CD4-positive, alpha-beta T cell treated with Interferon alpha-2 for 1 hour (primary cell): ENCODE data around the gene HDLBP.

ENCODE experiments used
- DNase-seq, 2 donors: peaks; one replicate each; pipeline ENCODE4 v3.0.0-alpha.2; 2020 to 2022

Gene HDLBP, protein sequence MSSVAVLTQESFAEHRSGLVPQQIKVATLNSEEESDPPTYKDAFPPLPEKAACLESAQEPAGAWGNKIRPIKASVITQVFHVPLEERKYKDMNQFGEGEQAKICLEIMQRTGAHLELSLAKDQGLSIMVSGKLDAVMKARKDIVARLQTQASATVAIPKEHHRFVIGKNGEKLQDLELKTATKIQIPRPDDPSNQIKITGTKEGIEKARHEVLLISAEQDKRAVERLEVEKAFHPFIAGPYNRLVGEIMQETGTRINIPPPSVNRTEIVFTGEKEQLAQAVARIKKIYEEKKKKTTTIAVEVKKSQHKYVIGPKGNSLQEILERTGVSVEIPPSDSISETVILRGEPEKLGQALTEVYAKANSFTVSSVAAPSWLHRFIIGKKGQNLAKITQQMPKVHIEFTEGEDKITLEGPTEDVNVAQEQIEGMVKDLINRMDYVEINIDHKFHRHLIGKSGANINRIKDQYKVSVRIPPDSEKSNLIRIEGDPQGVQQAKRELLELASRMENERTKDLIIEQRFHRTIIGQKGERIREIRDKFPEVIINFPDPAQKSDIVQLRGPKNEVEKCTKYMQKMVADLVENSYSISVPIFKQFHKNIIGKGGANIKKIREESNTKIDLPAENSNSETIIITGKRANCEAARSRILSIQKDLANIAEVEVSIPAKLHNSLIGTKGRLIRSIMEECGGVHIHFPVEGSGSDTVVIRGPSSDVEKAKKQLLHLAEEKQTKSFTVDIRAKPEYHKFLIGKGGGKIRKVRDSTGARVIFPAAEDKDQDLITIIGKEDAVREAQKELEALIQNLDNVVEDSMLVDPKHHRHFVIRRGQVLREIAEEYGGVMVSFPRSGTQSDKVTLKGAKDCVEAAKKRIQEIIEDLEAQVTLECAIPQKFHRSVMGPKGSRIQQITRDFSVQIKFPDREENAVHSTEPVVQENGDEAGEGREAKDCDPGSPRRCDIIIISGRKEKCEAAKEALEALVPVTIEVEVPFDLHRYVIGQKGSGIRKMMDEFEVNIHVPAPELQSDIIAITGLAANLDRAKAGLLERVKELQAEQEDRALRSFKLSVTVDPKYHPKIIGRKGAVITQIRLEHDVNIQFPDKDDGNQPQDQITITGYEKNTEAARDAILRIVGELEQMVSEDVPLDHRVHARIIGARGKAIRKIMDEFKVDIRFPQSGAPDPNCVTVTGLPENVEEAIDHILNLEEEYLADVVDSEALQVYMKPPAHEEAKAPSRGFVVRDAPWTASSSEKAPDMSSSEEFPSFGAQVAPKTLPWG (N-terminal part only)

DNA sequence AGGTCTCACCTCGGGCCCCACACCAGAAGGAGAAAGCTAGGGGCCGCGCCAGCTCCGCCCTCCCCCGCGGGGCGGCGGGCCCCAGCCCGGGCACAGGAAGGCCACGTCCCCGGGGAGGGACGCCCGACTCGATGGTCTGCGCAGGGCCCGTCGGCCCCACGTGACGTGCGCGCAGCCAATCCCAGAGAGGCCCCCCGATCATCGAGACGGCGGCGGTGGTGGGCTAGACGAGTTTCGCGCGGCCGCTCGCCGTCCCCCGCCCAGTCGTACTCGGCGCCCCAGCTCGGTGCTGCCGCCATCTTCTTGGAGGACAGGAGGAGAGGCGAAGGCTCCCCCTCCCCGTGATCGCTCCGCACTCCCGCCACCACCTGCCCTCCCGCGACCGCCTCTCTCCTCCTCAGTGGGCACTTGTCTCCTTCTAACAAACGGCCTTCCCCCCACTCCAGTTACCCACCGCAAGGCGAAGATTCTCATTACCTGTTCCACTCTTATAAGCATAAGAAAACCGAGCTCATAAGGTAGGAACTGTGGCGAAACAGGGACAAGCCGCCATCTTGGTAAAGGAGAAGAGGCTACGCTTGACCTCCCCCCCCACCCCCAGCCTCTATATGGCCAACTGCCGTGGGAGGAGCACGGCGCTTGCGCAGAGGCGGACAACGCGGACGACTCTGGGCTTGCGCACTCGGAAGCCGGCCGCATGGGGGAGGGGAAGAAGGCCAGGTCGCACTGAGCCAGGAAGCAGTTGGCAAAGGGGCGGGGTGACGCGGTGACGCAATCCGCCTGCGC lies at the start of gene HDLBP:
TSS of gene HDLBP (minus strand) at position 580 of the 786 bp plus-strand sequence. CDS start 48,803 bp downstream, outside the sequence.
- DNase-seq: peak; percentile 100

DNA sequence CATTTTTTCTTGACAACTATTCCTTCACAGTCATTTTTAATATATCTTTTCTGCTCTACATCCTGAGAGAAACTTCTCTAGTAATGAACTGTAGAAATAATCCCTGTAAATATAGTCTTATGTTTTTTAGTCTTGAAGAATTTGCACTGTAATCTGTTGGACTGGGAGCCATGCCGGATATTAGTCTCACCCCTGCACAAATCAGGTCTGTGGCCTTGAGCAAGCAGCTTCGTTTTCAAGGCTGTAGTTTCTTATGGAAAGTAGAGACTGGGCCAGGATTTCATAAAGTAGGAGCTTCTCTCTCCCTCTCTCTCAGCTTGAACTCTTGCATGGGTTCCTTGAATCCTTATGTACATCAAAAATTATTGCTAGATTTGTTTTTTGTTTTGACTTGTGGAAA lies 49.3 kb upstream of the HDLBP start:
- DNase-seq: no peak

DNA sequence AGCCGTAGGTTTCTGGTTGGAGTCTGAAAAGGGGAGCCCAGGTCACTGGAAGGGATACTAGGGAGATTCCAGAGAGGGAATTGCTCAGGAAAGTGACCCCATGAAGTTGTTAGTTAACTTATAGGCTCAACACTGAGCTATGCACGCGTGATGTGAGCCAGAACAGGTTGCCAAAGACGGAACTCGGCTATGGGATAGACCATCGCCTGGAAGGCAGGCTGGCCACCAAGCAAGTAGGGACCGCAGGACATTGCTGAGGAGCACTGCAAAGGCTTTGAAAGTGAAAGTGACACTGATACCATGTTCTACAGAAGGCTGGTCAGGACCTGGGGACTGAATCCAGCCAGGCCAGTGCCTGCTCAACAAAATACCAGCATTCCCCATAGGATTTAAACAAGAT lies 48.0 kb upstream of the HDLBP start:
- DNase-seq: no peak

DNA sequence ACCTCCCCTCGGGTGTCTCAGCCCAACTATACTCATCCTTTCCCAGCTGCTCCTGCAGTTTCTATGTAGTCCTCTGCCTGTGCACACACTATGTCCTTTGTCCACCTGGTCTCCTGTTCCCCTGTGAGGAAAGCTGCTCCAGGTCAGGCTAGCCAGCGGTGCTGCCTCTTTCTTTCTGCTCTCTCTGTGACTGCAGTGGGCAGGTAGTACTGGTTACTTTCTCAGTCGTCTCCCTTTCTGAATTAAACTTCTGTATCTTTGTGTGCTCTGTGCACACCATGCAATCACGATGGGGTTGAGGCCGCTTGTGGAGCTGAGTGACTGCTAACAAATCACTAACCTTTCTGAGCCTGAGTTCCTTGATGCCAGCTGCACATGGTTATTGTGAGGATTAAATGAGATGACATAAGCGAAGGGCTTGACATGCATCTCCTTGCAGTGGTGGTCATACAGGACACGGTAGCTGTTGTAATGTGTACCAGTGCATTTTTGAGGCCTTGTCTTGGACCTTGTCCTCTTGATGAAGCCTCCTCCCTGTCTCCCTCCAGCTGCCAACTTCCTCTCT lies 44.1 kb upstream of the HDLBP start:
- no peak for DNase-seq

DNA sequence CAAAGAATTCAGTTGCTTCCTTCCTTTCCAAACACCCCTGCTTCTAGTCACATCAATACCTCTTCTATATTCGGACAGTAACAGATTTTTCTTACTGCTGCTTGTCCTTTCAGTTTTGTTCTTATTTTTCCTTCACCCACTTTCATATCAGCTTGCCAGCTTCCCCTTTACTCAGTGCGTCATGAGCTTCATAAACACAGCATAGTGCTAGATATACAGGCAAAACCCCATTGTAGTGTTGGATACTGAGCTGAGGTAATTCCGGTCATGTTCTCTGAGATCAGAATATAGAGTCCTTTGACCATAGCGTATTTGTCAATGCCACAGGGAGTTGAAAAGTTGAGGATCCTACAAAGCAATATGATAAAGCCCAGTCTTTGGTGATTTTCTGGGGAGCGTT lies 43.0 kb upstream of the HDLBP start:
- peak in 1 of 2 donors; percentile 36 for DNase-seq

DNA sequence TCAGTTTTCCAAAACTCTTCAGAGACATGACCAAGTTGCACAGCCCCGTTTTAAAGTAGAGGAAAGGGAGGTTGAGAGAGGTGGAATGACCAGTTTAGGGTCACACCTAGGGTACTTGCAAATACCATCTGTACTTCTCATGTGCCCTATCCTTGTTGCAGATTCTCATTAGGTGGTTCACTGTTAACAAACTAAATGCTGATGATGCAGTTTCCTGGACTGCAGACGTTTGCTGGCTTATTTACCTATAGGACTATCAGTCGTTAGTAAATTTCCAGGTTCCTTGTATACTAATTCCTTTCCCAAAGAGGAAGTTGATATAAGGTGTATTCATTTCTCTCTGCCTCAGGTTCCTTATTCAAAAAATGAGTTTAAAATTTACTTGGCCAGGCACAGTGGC lies 42.1 kb upstream of the HDLBP start:
- DNase-seq: no peak

DNA sequence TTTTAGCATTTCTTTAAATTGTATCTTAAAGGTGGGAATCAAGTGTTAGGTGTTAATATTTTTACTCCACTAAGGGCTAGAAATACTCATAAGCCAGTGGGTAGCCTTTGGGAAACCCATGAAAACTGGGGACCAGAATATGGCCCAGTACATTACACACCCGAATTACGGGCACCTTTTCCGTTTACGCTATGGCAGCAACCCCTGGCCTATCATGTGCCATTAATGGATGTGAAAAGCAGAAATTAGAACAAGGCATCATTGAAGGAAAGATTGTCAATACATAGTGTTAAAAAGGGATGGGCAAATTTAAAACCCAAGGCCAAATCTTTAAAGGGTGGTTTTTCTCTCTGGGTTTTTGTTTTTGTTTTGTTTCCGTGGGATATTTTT lies 41.4 kb upstream of the HDLBP start:
- no peak for DNase-seq

DNA sequence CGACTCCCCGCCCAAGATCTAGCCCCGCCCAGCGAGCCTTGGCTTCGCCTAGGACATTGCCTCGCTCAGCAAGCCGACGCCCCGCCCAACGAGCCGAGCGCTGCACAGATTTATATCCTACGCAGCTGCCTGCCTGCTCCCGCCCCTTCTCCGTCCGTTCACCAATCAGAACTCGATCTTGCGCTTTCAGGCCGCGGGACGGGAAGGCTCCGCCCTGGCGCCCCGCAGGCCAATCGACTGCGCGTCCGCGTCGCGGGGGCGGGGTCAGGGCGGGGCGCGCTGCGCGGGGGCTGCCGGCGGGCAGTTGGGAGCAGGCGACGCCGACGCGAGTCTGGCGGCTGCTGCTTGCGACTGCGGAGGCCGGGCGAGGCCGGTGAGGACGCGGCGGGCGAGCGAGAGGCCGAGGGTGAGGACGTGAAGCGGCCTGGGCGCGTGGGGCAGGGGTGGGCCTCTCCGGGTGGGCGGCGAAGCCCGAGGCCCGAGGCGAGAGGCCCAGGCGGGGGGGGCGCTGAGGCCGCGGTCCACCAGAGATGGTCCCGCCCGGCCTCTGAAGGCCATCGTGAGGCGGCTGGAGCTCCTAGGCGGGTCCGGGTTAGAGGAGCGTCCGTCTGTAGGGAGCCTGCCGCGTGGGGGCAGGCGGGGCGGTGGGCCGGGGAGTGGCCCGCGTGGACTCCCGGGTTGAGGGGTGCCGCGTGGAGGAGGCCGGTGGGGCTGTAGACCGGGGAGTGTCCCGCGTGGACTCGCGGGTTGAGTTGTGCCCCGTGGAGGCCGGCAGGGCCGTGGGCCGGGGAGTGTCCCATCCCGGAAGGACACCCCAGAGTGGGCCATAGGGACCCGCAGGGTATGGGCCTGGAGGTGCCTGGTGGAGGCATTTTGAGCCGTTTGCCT lies 40.8 kb upstream of the HDLBP start, which contains the start of gene FARP2:
TSS of gene FARP2 (plus strand) at position 303 of the 888 bp plus-strand sequence. CDS start 16,823 bp downstream, outside the sequence.
- peak; percentile 98 for DNase-seq

DNA sequence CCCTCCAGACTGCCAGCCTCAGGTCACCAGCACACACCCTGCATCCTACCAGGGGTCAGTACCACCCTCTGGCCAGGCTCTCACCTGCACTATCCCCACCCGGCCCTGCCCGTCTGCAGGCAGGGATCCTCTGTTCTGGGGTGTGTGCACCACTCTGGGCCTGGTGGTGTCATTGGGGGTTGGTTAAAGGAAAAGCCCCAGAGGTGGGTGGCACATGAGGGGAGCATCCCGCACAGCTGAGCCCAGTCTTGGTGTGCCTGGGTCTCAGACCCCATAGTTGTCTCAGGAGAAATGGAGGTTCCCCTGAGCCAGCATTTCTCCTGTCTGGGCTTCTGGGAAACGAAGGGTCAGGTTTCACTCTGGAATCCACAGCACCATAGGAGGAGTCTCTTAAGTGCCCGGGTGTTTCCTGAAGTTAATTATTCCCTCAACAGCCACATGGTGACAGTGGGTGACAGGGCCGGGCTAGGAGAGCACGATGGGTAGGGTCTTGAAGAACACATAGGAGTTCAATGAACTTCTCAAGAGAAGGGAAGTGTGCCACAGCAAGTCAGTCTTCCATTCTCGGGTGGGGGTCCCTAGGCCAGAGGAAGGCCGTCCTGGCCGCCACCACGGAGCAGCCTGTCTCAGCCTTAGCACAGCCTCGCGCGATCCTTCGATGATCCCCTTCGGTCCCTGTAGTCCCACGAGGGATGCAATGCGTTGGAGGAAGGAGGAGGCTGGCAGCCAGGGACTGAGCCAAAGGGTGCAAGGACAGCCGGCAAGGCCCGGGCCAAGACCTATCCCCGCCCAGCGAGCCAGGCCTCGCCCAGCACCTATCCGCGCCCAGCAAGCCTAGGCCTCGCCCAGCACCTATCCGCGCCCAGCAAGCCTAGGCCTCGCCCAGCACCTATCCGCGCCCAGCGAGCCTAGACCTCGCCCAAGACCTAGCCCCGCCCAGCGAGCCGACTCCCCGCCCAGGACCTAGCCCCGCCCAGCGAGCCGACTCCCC lies 39.5 kb upstream of the HDLBP start:
- peak; percentile 75 to 86 for DNase-seq

DNA sequence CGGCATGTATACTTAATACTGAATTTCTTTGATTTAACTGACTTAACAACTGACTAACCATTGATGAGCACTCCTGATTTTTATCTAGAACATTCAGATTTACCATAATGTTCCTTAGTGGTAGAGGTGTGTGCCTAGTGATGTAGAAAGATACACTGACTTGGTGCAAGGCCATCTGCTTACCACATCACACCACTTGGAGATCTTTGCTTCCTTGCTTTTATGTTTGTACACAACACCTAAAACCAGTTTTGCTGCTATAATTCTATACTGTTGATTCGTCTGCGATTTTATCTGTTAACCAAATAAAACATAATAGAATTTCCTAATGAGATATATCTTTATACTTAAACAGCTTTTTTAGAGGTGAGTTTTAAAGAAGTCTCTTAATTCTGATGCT lies 36.8 kb upstream of the HDLBP start:
- no peak for DNase-seq

DNA sequence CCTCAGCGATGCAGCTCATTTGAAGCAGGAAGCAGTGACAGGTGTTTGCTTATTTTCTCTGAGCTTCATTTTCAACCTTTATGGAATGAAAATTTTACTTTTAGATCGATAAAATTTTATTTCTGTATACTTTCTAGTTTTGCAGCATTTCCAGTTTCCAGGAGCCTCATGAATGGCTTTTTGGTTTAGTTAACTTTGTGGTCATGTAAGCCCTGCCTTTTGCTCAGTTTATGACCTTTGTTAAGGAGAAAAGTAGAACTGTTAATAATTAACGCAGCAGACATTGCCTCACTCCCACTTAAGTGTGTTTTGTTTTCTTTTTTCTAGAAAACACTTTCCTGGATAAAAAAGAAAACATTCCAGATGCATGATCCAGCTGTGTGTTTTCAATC lies 36.2 kb upstream of the HDLBP start:
- DNase-seq: no peak

DNA sequence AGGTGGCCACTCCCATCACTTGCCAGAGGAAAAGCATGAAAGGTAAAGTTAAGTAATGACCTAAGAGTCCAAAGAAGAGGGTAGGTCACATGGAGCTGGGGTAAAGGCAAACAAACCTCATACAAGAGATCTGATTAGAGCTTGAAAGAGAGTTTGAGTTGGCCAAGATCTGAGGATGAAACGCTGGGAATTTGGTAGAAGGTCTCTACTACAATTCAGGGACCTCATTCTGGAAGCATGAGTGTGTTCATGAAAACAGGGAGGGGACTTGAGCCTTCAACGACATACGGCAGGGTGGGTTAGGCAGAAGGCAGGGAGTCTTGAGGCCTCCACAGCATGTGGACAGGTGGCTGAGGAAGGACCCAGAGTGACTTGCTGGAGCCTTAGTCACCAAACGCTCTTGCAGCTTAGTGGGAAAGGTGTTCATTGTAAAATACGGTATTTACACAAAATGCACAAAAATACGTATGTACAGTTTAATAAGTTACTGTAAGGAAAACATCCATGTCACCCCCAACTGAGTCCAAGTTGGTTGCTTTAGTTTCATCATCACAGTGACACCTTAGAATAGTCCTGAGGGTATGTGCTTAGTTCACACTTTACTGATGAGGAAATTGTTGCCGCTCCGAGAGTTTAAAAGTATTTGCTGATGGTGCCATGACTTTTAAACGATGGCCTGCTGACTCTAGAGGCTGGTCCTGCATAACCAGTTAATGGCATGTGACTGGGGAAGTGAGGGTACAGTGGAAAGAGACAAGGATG lies 35.6 kb upstream of the HDLBP start:
- no peak for DNase-seq

DNA sequence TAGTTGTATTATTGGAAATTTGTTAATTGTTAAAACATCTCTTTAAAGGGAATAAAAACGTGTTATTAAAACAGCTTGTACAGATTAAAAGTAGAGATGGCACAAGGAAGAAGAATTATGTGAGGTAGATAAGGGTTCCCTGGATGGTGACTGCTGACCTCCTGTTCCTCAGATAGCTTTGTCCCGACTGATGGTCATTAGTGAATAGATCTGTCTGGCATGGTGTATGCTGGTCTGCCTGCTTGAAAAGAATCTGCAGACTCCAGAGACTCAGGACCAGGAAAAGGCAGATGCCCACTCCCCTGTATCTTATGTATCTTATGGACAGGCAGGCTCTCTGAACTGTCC lies 35.0 kb upstream of the HDLBP start:
- DNase-seq: no peak

DNA sequence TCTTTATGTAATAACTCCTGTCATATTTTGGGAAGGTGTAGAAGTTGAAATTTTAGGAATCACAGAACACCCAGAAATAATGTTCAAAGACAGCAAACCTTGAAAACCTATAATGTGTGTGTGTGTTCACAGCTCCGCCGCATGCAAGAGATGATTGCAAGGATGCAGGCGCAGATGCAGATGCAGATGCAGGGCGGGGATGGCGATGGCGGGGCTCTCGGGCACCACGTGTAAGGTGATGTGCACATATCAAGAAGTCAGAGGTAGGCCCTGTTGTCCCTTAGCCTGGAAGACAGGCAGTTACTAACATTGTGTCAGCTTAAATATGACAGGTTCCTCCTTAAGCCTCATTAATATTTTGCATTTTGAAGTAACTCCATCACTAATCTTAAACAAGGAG lies 34.5 kb upstream of the HDLBP start:
- DNase-seq: no peak

DNA sequence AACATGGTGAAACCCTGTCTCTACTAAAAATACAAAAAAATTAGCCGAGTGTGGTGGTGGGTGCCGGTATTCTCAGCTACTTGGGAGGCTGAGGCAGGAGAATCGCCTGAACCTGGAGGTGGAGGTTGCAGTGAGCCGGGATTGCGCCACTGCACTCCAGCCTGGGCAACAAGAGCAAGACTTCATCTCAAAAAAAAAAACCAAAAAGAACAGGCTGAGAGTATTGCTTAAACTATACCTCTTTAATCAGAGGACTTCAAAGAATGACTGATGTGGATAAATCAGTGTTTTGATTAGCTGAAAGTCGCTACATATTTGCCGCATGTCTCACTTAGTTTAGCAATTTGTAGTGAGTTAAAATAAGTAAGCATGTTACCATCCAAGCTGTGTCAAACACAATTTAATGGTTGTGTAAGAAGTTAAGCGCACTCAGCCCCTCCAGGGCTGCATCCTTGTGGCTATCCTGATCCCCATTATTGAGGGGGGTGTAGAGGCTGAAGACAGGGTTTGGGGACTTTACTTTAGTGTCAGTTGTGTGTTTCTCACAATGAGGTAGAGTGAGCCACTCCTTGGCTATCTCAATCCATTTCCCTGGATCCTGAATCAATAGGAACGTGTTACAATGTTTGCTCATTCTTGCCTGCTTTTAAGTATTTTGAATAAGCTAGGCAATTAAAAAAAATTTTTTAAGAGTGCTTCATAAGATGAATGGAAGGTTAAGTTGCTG lies 29.6 kb upstream of the HDLBP start:
- no peak for DNase-seq

DNA sequence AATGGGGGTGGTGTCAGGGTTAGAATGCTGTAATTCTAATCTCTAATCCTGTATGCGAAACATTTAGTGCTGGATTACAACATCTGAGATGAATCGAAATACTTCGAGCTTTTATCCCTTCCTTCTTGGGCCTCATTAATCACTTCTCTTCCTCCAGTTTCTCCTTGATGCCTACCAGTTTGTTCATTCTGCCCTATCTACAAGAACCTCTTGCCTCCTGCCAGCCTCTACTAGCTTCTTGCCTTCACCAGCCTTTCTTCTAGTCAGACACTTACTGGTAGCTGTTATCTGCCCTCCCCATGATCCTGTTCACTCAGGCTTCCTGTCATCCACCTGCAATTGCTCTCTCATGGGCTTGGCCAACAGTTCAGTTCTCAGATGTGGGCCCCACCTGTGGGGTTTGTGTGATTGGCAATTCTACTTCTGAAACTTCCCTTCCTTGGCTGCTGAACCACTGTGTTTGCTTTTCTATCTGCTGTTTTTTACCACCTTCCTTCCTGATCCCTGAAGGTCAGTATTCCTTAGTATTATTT lies 25.2 kb upstream of the HDLBP start:
- no peak for DNase-seq

DNA sequence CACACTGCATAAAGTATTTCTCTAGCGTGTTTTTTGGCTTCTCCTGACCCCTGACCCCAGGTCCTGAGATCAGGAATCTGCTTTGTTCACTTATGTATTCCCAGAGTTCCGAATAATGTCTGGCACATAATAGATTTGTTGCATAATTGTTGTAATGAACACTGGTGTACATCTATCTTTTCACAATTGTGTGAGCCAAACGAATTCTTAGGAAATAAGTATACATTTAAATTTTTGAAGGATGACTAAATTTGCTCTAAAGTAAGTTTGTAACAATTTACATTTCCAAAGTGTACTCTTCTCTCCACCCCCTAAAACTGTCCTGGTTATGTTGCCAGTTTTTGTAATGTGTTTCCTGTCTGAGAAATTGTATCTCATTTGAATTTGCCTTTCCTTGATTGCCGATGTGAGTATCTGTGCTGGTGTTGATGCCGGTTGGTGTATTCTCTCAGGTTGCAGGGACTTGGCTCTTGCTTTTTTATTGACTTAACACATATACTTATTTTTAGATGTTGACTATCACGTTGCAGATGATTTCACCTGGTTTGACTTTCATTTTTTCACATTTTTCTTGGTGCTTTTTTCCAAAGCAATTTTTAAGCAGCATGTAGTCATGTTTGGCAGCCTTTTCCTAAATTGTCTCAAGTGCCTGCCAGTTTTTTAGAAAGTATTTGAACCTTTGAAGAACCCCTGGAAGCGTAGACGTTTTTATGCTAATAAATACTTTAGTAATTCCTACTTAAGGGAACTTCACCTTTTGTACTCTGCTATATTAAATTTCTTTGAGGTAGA lies 24.6 kb upstream of the HDLBP start:
- DNase-seq: no peak
